ENCODE data around the gene EFNB2.
A peak's percentile ranks its signal among the peaks of the same experiment; 100 is the strongest.

EFNB2 gene

GRCh38 chr13:106535552-106536243 is at the start of gene EFNB2:
Gene EFNB2, minus strand, starts transcription at chr13:106535662. Its CDS starts 698 bp downstream, at chr13:106534964.
- peak; percentile 65 for DNase-seq (ENCODE audit: low read depth)
- TF ChIP-seq CTCF (IDR thresholded peaks at IDR 0.05; ENCODE audit: low read depth, low read length) (no peak), MAX (IDR thresholded peaks at IDR 0.05; ENCODE audit: low read depth, low read length) (no peak), POLR2A (IDR thresholded peaks at IDR 0.05; ENCODE audit: extremely low read depth, insufficient read length) (no peak), MYC (IDR thresholded peaks at IDR 0.05; ENCODE audit: low read depth, low read length) (no peak)
- no peak within 1 kb of the TSS for H3K4me3 ChIP-seq (ENCODE audit: low read depth, low read length)

- DNase-seq (ENCODE audit: low read depth) = no peak
- H3K4me3 ChIP-seq (ENCODE audit: low read depth, low read length) = no peak overlapping the region
- TF ChIP-seq CTCF (IDR thresholded peaks at IDR 0.05; ENCODE audit: low read depth, low read length) (no peak), MYC (IDR thresholded peaks at IDR 0.05; ENCODE audit: low read depth, low read length) (no peak), POLR2A (IDR thresholded peaks at IDR 0.05; ENCODE audit: extremely low read depth, insufficient read length) (no peak), MAX (IDR thresholded peaks at IDR 0.05; ENCODE audit: low read depth, low read length) (no peak)
Measured at GRCh38 chr13:106581225-106581624, 45.8 kb upstream of the EFNB2 start.

GRCh38 chr13:106575896-106576295 is 40.4 kb upstream of the EFNB2 start:
- no peak for DNase-seq (ENCODE audit: low read depth)
- no peak overlapping the region for H3K4me3 ChIP-seq (ENCODE audit: low read depth, low read length)
- no peak for TF ChIP-seq CTCF (IDR thresholded peaks at IDR 0.05; ENCODE audit: low read depth, low read length)

GRCh38 chr13:106573868-106574267 is 38.4 kb upstream of the EFNB2 start:
- TF ChIP-seq POLR2A (IDR thresholded peaks at IDR 0.05; ENCODE audit: extremely low read depth, insufficient read length) = no peak
- no peak for TF ChIP-seq MAX (IDR thresholded peaks at IDR 0.05; ENCODE audit: low read depth, low read length)
- H3K4me3 ChIP-seq (ENCODE audit: low read depth, low read length) = no peak overlapping the region
- no peak for DNase-seq (ENCODE audit: low read depth)

GRCh38 chr13:106573284-106573846 is 37.9 kb upstream of the EFNB2 start:
- no peak for DNase-seq (ENCODE audit: low read depth)
- TF ChIP-seq CTCF (IDR thresholded peaks at IDR 0.05; ENCODE audit: low read depth, low read length) = no peak
- no peak for TF ChIP-seq MYC (IDR thresholded peaks at IDR 0.05; ENCODE audit: low read depth, low read length)
- no peak for TF ChIP-seq MAX (IDR thresholded peaks at IDR 0.05; ENCODE audit: low read depth, low read length)
- H3K4me3 ChIP-seq (ENCODE audit: low read depth, low read length) = no peak overlapping the region

GRCh38 chr13:106570299-106570852 is 34.9 kb upstream of the EFNB2 start:
- peak; percentile 81 for DNase-seq (ENCODE audit: low read depth)
- peak overlapping the region; percentile 19 for H3K4me3 ChIP-seq (ENCODE audit: low read depth, low read length)
- no peak for TF ChIP-seq MYC (IDR thresholded peaks at IDR 0.05; ENCODE audit: low read depth, low read length)
- no peak for TF ChIP-seq MAX (IDR thresholded peaks at IDR 0.05; ENCODE audit: low read depth, low read length)
- TF ChIP-seq CTCF (IDR thresholded peaks at IDR 0.05; ENCODE audit: low read depth, low read length) = no peak
- TF ChIP-seq POLR2A (IDR thresholded peaks at IDR 0.05; ENCODE audit: extremely low read depth, insufficient read length) = no peak

Data from NB4 (cell line).